ENCODE results near the gene SHLD2.
"Not testable (repeated sequence)": the region's sequence is repeated elsewhere in the genome, so short reads cannot be mapped to it uniquely, and the experiment has no call there.

- TF ChIP-seq CTCF (conservative IDR thresholded peaks at IDR 0.05 in 1 of 2, IDR thresholded peaks at IDR 0.05 in 1 of 2; ENCODE audit: extremely low read depth in 1 of 2, insufficient read depth in 1 of 2, low read depth in 1 of 2, low read length in 2 of 2); EZH2 (IDR thresholded peaks at IDR 0.05; ENCODE audit: borderline replicate concordance, low read length): not testable (repeated sequence)
Measured at GRCh38 chr10:87163414-87163813, 68.4 kb downstream of the SHLD2 start.
